GM12891 (cell line): ENCODE data around the gene SH3RF2.

Experiments
- DNase-seq: peaks from one replicate; pipeline ENCODE4 v3.0.0; 2011; ENCODE audit warnings: low spot score; ENCODE audit not compliant: insufficient read length
- FAIRE-seq: peaks from 2 replicates; lab custom pipeline; 2011; peaks lifted over from hg19 to GRCh38; lab: Jason Lieb, UNC
- PAX5 ChIP-seq: IDR thresholded peaks from 2 replicates; pipeline ENCODE4 v1.6.1; 2011; ENCODE audit warnings: low read length, moderate library complexity, mild to moderate bottlenecking; ENCODE audit not compliant: insufficient read depth, severe bottlenecking
- POLR2A ChIP-seq: IDR thresholded peaks from 2 replicates; pipeline ENCODE4 v1.6.1; 2011; ENCODE audit warnings: low read depth, low read length, control low read depth
- POLR2AphosphoS5 ChIP-seq: IDR thresholded peaks from 2 replicates; pipeline ENCODE4 v1.6.1; 2011; ENCODE audit warnings: low read depth, low read length, control low read depth
- POU2F2 ChIP-seq: IDR thresholded peaks from 2 replicates; pipeline ENCODE4 v1.6.1; 2011; ENCODE audit warnings: low read depth, mild to moderate bottlenecking, control low read depth, low read length, moderate library complexity
- SPI1 ChIP-seq: IDR thresholded peaks from 2 replicates; pipeline ENCODE4 v1.6.1; 2011; ENCODE audit warnings: low read depth, low read length, control low read depth
- TAF1 ChIP-seq: IDR thresholded peaks from 2 replicates; pipeline ENCODE4 v1.6.1; 2011; ENCODE audit warnings: low read depth, low read length, control low read depth

Gene SH3RF2

GRCh38 chr5:145908206-145908960 lies 28.0 kb upstream of the SH3RF2 start:
- TF ChIP-seq POLR2AphosphoS5: no peak
- TF ChIP-seq POU2F2: no peak
- no peak for TF ChIP-seq POLR2A
- no peak for TF ChIP-seq TAF1
- TF ChIP-seq SPI1: no peak
- no peak for TF ChIP-seq PAX5
- DNase-seq (no peak), FAIRE-seq (no peak)

- FAIRE-seq: no peak
- no peak for TF ChIP-seq PAX5
- TF ChIP-seq POLR2A: no peak
- TF ChIP-seq SPI1: no peak
- TF ChIP-seq POLR2AphosphoS5: no peak
- TF ChIP-seq POU2F2: no peak
- no peak for TF ChIP-seq TAF1
Measured at GRCh38 chr5:145911164-145911563, 25.2 kb upstream of the SH3RF2 start.

GRCh38 chr5:145912019-145912418 lies 24.4 kb upstream of the SH3RF2 start:
- DNase-seq: no peak
- FAIRE-seq: no peak
- TF ChIP-seq SPI1: no peak
- no peak for TF ChIP-seq POLR2AphosphoS5
- no peak for TF ChIP-seq POU2F2
- TF ChIP-seq TAF1: no peak
- TF ChIP-seq PAX5: no peak
- TF ChIP-seq POLR2A: no peak

More at GRCh38 chr5:145911164-145911563, 25.2 kb upstream of the SH3RF2 start:
- DNase-seq: no peak

GRCh38 chr5:145912594-145912993 lies 23.8 kb upstream of the SH3RF2 start:
- FAIRE-seq (no peak), DNase-seq (no peak)
- no peak for TF ChIP-seq POLR2A
- TF ChIP-seq POU2F2: no peak
- TF ChIP-seq POLR2AphosphoS5: no peak
- no peak for TF ChIP-seq SPI1
- TF ChIP-seq PAX5: no peak
- TF ChIP-seq TAF1: no peak

- TF ChIP-seq SPI1 (no peak), POU2F2 (no peak), POLR2A (no peak), POLR2AphosphoS5 (no peak), PAX5 (no peak), TAF1 (no peak)
- DNase-seq (no peak), FAIRE-seq (no peak)
Measured at GRCh38 chr5:145913701-145914100, 22.7 kb upstream of the SH3RF2 start.

DNA sequence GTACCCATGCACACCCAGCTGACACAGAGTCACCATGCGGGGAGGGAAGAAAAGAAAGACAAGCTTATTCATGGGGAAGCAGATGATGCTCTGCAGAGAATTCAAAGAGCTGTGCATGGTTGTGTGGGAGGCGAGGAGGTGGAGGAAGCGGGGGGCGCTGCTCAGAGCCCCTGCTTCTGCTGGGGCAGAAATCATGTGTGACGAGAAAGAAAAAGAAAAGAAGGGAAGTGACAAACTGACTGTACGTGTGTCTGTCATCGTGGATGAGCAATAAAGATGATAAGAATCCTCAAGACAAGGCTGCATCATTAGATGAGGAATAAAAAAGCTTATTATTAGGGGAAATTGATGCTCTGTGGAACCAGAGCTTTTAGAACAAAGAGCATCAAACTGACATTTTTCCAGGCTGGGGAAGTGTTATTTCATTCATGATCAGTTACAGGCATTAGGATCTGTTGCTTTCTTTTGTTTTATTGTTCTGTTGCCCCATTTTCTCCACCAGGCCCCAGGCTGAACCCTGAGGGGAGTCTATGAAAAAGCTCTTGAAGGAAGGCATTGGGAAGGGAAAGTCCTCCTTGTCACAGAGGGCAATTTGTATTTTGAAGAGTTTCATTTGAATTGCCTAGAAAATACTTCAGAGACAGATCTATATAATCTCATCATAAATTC lies 20.3 kb upstream of the SH3RF2 start:
- FAIRE-seq: no peak
- TF ChIP-seq TAF1: no peak
- no peak for TF ChIP-seq SPI1
- no peak for TF ChIP-seq PAX5
- TF ChIP-seq POU2F2: no peak
- no peak for TF ChIP-seq POLR2A
- TF ChIP-seq POLR2AphosphoS5: no peak
- DNase-seq: no peak

- FAIRE-seq: no peak
Measured at GRCh38 chr5:145917288-145917687, 19.1 kb upstream of the SH3RF2 start.

DNA sequence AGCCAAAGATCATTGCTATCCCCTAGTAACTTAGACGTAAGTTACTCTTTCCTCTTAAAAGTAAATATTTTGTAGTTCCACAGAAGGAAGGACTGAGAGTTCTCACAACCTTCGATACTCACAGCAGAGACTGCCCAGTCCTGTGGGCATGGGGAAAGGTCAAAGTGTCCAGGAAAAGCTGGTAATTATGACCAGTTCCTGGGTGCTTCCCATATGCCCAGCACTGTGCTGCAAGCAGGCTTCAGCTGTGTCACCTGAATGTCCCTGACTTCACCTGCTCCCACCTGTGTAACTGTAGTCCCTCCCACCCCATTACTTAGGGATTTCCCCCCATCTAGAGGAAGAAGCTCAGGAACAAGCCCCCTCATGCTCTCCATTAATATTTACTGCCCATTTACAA lies 18.0 kb upstream of the SH3RF2 start:
- no peak for TF ChIP-seq POLR2AphosphoS5
- TF ChIP-seq SPI1: no peak
- TF ChIP-seq TAF1: no peak
- TF ChIP-seq POLR2A: no peak
- TF ChIP-seq POU2F2: no peak
- TF ChIP-seq PAX5: no peak
- no peak for DNase-seq
- no peak for FAIRE-seq

More at GRCh38 chr5:145917288-145917687, 19.1 kb upstream of the SH3RF2 start:
- no peak for DNase-seq
- no peak for TF ChIP-seq SPI1
- TF ChIP-seq POLR2AphosphoS5: no peak
- TF ChIP-seq POU2F2: no peak
- no peak for TF ChIP-seq TAF1
- no peak for TF ChIP-seq PAX5

- no peak for TF ChIP-seq POLR2A
- TF ChIP-seq TAF1: no peak
- TF ChIP-seq POU2F2: no peak
- TF ChIP-seq PAX5: no peak
- TF ChIP-seq POLR2AphosphoS5: no peak
- TF ChIP-seq SPI1: no peak
- FAIRE-seq (no peak), DNase-seq (no peak)
Measured at GRCh38 chr5:145919413-145919812, 17.0 kb upstream of the SH3RF2 start.
